HUDEP-2 (cell line): ENCODE measurements around the gene TNFRSF4.
"Not testable (repeated sequence)": the region's sequence is repeated elsewhere in the genome, so short reads cannot be mapped to it uniquely, and the experiment has no call there.

Source experiments
- DNase-seq, 76 experiments: peaks; one replicate each; lab custom pipeline; 2025; ENCODE audit not compliant: unreplicated experiment in 76 of 76; lab: John Stamatoyannopoulos, UW

Gene TNFRSF4

DNA sequence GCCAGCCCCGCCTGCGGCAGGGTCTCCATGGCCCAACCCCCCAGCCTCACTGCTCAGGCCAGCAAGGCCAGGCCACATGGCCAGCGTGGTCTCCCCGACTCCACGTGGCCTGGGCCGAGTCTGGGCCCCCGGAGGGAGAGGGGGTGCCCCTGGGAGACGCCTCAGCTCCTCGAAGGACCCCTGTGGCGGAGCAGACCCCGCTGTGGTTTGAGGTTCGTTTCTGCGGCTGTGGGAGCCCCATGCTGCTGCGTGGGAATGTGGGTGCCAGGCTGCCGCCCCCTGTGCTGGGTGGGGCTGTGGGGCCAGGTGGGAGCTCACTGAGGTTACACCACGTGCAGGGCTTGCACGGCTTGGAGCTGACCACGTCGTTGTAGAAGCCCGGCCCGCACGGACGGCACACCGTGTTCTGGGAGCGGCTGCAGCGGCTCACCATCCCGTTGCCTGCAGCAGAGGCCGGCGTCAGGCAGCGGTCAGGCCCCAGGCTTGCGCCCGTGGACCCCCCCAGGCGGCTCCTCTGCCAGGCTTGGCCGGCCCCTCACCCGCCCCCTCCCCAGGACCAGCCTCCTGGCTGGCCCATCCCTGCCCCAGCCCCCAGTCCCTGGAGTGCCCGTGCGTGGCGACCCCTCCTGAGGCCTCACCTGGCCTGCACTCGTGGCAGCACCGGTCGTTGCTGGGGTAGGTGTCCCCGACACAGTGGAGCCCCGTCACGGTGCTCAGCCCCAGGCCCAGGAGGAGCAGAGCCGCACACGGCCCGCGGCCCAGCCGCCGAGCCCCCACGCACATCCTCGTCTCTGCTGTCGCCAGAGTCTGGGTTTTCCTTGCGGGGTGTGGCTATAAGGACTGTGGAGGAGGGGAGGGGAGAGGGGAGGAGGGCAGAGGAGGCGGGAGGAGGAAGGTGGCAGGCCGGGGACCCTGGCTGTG lies at the start of gene TNFRSF4:
TNFRSF4 (minus strand) TSS at position 809 of the 921 bp plus-strand sequence; CDS start at position 783, 26 bp downstream.
- DNase-seq: no peak

DNA sequence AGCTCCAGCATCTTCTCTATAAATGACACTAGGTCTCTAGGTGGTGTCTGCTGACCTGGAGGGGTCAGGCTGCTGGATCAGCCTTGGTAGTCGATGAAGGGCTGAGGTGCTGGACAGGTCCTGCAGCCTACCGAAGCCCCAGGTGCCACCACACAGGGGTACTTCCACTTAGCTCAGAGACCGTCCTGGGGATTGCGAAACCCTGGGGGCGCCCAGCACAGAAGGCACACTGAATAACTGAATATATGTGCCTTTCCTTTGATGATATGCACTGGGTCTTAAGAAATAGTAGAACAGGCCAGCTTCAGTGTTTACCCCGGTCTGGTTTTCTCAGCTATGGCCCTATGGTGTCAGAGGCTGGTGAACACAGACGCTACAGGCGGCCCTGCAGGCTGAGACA lies 48.8 kb upstream of the TNFRSF4 start:
- no peak for DNase-seq

DNA sequence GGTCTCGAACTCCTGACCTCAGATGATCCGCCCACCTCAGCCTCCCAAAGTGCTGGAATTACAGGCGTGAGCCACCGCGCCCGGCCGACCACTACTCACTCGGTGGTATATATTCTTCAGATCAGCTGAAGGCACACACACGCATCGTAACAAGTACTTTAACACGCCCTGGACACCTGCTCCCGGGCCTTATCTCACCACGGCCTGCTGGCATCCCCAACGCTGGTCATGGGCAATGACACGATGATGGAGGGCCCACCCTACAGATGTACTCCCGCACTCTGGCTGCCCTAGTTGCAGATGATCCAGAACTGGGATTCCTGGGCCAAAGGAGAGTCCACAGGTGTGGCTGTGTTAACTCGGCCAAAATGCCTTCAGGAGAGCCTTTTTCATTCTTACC lies 48.1 kb upstream of the TNFRSF4 start:
- peak in 62 of 76 experiments; percentile 6 to 69 (median 44) for DNase-seq

DNA sequence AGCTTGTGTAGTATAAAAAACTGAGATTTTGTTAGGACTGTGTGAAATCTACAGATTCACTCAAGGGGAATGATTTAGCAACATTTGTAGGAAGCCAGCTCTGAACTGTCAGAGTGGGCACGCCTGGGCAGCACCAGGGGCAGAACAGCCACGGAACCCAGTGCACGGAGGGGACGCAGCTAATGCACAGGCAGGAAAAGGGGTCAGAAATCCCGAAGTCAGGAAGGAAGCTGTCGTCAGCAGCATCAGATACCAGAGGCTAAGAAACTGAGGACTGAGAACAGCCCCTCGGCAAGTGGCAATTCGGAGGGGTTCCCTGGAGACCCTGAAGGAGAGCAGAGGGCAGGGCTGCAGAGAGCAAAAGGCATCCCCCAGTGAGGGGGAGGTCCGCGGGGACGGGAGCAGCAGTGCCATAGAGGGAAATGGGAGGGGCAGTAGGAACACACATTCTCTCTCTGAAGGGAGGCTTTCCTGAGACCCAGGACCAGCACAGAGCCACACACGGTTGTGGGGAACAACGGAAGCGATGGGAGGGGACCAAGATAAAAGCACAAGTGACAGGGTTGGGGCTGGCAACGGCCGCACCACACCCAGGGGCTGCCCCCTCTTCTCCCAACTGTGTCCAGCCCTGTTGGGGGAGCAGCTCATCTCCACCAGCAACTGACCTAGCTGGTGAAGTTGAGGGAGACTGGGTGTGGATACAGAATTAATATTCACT lies 47.0 kb upstream of the TNFRSF4 start:
- peak in 73 of 76 experiments; percentile 30 to 89 (median 74) for DNase-seq

DNA sequence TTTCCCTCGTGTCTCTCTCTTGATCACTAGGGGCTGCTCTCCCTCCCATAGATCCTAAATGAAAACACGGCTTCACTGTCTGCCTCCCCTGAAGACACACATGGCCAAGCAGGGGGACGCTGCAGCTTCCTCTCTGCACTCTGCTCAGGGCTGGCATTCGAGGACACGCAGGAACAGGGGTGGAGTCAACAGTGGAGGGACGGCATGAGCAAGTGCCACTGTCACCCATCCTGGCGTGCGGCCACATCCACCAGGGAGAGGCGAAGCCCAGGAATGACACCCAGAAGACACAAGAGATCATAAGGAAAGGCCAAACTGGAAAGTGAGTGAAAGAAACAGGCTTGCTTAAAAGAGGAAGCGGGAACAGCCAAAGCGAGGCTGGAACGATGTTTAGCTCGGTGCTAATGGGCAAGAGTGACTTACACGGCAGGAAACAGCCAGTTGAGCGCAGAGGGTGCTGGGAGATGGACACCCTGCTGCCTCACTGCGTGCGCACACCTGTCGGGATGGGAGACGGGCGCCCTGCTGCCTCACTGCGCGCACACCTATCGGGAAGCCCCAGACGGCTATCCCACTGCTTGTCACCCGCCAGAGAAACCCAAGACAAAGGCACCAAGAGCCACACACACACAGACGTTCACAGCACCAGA lies 46.1 kb upstream of the TNFRSF4 start:
- peak in 23 of 76 experiments; percentile 5 to 53 (median 26) for DNase-seq

DNA sequence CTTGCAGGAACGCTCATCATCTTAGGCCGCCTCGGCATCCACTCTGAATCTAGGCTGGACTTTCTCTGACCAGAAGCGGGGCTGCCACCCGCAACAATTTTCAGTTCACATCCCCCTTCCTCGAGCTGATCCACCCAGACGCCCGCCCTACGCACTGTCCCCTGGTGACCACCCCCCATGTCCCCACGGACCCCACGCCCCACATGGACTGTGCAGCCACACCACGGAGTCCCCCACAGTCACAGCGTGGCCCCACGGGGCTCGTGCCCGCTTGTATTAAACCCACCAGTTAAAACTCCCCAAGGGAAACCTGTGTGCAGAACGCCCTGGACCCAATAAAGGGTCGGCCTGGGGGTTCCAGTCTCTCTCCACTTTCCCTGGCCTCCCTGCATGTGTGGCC lies 45.6 kb upstream of the TNFRSF4 start:
- DNase-seq: no peak

DNA sequence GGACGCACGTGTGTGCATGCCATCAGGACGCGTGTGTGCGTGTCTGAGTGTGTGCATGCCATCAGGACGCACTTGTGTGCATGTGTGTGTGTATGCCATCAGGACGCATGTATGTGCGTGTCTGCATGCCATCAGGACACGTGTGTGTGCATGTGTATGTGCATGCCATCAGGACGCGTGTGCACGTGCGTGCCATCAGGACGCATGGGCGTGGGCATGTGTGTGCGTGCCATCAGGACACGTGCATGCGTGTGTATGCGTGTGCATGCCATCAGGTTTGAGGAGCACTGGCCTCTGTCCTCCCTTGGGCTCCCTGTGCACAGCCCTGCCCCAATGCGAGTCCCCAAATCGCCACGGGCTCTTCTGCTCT lies 45.2 kb upstream of the TNFRSF4 start:
- no peak for DNase-seq

DNA sequence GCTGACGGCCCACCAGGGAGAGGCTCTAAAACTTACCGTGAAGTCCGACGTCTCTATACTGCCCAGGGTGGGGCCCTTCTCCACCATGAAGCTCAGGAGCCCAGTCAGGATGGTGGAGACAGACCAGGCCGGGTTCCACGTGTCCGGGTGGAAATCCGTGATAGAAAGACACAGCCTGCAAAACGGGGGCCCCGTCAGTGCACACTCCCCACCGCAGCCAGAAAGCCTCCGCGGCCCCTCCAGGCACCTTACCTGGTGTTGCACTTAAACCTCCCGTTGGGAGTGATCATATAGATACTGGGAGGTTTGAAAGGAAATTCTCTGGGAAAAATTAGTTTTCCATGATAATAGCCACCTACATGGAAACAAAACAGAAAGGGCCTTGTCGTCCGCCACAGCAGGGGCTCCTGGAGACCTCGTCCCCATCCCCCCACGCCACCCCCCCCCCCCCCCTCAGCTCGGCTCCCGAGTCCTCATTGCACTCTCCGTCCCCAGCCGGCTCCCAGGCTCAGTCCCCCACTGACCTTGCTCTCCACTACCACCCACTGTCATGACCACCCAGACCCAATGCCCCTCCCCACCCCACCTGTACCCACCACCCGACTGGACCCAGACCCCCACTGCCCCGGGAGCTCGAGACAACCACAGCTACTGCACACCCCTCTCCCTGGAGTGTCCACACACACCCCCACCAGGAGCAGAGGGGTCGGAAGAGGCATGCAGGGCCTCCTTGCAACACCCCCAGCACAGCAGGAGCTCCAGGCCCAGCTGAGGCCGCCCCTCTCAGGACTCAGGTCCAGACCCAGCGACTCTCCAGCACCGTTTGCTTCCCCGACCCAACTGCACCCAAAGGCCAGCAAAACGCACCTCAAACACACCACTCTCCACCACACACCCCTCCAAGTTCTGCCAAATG lies 43.3 kb upstream of the TNFRSF4 start:
- no peak for DNase-seq

DNA sequence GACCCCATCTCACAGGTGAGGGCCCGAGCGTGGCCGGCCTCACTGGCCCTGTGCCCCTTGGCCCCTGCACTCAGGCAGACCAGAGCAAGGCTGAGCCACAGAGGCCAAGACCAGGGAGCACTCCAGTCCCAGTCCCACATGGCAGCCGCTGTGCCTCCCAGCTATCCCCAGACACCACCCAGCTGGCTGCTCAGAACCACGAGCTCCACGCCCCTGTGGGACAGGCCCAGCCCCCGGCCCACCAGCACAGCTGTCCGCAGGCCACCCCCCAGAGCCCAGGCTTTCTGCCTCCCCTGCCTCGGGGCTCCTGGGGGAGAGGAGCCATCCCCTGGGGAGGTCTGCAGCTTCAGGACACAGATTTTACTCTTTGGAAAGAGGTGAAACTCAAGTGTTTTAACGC lies 41.7 kb upstream of the TNFRSF4 start:
- no peak for DNase-seq

DNA sequence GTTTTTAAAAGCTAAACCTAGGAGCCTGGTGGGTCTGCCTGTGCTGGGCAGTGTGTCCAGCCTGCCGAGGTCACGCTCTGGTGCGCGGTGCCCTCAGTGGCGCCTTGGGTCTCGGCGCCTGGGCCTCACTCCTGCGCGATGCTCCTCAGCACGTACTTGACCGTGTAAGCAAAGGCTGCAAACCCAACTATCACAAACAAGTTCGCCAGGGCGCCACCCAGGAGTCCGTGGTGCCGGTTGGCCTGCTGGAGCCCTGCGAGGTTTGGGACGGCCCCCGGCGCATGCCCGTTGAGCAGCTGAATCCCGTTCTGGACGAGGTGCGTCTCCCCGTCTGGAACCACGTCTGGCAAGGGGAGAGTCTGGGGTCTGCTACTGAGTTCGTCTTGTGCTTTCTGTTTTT lies 41.1 kb upstream of the TNFRSF4 start:
- DNase-seq: no peak

DNA sequence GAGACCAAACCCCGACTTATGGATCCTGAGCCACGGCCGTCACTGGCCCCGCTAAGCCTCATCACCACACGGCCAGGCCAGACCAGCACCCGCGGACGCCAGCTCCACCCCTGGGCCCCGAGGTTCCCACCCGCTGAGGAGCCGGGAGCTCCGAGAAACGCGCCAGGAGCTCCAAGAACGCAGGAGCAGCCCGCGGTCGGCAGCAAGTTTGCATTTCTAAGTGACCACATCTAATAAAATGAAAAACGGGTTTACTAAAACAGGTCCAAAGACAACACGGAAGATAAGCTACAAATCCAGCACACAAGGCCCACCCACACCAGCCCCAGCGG lies 40.7 kb upstream of the TNFRSF4 start:
- DNase-seq: no peak

DNA sequence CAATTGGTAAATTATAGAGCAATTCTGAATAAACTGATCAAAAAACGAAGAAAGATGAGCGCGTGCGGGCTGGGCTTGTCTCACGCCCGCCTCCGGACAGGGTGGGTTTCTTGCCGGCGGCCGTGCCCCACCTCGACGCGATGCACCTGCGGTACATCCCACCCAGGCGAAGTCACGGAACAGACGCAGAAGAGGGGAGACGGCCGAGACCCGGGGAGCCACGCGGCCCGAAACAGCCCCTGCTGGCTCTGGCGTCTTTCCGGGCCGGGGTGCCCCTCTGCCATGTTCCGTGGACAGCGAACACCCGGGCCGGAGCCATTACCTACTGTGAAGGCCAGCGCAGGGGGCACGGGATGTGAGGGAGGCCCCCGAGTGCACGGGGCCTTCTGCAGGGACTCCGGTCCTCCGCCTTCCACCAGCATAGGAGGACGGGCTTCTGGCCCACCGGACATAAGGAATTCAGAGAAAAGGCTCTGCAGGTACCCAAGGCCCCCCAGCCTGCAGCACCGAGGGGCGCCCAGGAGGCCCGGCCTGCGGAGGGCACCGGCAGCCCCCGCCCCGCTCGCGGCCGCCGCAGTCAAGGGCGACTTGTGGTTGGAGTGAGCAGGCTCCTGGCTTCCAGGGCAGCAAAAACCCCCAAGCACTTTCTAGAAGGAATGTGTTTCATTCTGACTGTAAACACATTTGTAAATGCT lies 40.2 kb upstream of the TNFRSF4 start:
- no peak for DNase-seq

DNA sequence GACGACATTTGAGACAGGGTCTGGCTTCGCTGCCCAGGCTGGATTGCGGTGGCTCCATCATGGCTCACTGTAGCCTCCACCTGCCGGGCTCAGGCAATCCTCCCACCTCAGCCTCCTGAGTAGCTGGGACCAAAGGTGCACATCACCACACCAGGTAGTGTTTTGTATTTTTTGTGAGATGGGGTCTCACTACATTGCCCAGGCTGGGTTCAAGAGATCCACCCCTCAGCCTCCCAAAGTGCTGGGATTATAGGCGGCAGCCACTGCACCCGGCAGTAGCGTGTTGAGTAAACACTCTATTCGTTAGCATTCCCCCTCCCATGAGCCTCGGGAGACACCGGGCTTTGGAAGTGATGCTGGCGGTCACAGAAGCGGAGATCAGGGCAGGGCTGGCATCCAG lies 39.4 kb upstream of the TNFRSF4 start:
- DNase-seq: no peak

DNA sequence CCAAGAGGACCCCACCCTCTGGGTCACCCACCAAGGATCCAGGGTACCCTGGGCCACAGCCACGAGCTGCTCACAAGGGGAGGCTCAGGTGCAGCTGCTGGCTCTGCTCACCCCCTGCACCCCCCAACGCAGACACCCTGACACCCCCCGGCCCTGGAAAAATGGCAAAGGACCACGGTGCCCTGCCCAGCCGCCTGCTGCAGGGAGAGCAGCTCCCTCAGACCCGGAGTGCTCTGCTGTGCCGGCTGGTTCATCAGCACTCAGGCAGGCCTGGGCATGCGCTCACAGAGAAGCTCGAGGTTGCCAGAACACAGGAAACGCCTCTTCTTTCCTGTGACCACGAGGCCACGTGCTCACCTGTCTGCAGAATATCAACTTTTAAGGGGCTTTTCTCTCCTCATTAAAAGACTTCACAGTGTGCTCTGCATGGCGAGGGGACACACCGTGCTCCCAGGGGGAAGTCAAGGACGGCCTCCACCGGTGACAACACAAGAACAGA lies 36.9 kb upstream of the TNFRSF4 start:
- no peak for DNase-seq

DNA sequence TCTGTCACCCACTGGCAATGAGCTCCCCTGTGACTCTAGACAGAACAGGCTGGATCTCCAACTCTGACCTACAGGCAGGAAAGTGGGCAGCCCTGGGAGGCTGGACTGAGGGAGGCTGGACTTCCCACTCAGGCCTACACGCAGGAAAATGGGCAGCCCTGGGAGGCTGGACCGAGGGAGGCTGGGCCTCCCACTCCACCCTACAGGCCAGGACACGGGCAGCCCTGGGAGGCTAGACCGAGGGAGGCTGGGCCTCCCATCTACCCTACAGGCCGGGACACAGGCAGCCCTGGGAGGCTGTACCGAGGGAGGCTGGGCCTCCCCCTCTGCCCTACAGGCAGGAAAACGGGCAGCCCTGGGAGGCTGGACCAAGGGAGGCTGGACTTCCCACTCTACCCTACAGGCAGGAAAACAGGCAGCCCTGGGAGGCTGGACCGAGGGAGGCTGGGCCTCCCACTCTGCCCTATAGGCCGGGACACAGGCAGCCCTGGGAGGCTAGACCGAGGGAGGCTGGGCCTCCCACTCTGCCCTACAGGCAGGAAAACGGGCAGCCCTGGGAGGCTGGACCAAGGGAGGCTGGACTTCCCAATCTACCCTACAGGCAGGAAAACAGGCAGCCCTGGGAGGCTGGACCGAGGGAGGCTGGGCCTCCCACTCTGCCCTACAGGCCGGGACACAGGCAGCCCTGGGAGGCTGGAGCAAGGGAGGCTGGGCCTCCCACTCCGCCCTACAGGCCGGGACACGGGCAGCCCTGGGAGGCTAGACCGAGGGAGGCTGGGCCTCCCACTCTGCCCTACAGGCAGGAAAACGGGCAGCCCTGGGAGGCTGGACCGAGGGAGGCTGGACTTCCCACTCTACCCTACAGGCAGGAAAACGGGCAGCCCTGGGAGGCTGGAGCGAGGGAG lies 34.3 kb upstream of the TNFRSF4 start:
- not testable (repeated sequence) for DNase-seq

DNA sequence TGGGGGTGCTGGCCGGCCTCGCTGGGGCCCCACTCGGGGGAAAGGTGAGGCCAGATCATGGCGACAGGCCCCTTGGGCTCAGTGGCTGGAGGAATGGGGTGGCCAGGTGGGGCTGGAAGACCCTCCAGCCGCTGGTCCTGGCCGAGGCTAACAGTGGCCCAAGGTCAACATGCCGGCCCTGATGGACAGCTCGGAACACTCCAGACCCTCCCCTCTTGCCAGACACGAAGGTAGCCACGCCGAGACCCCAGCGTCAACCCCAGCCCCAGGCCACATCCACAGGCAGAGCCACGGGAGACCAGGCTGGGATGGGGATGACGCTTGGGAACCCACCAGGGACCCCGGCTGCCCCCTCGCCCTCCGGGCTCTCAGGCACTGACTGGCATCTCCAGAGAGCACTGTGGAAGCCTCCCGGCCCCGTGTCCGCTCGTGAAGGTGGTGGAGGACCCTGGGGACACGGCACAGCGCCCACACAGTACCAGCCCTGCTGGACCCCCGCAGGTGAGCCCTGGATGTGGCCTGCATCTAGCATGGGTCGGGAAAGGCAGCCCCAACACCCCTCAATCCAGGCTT lies 33.5 kb upstream of the TNFRSF4 start:
- no peak for DNase-seq

DNA sequence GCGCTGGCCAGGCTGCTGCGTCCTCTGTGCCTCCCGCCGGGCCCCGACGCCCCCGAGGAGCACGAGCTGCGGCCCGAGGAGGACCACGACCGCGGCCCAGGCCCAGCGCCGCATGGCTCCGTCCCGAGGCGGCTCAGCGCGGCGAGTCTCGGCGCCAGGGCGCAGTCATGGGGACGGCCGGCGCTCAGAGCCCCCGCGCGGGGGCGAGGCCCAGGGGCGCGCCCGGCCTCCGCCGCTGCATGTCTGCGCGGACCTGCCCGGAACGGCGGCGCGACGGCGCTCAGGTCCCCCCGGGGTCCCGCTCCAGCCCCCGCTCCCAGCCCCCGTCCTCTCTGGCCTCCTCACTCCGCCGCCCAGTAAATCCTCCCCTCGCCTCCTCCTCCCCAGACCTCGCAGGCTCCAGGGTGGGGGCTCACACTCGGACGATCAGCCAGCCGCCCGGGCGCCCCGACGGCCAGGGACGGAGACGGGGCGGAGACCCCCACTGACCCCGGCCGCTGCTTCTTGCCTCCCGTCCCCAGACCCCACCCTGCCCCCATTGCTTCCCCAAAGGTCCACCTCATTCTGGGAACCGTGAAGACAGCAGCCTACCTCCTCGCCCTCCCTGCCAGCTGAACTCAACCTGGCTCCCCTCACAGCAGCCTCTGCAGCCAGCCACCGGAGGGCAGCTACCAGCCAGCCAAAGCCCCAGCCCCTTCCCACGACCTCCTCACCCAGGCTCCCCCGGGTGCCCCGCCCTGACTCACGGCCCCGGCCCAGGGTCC lies 32.8 kb upstream of the TNFRSF4 start, which contains the start of gene C1QTNF12:
C1QTNF12 (minus strand) TSS at position 146 of the 764 bp plus-strand sequence; CDS start at position 114, 32 bp downstream.
- no peak for DNase-seq
